ENCODE measurements around the gene RFC3.
A peak's percentile ranks its signal among the peaks of the same experiment; 100 is the strongest.

Gene RFC3

GRCh38 chr13:33879118-33879517, 61.2 kb downstream of the RFC3 start:
- no peak for TF ChIP-seq CTCF (conservative IDR thresholded peaks at IDR 0.05; ENCODE audit: low read depth, low read length)
- DNase-seq (ENCODE audit: low read depth) = no peak

DNA sequence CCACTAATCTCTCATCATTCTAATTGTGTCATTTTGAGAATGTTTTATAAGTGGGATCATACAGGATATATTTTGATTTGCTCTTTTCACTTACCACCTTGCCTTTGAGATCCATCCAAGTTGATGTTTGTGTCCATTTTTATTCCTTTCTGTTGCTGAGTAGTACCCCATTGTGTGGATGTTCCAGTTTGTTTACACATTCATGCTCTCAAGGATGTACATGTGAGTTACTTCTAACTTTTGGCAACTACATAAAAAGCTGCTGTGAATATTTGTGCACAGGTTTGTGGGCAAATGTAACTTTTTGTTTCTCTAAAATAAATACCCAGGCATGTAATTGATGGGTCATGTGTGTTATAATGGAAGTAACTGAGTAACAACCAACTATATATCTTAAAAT, 64.9 kb downstream of the RFC3 start:
- DNase-seq (ENCODE audit: low read depth) = no peak
- H3K4me3 ChIP-seq (ENCODE audit: low read depth, low read length) = no peak overlapping the region
- TF ChIP-seq CTCF (conservative IDR thresholded peaks at IDR 0.05; ENCODE audit: low read depth, low read length) = no peak

More at GRCh38 chr13:33879118-33879517, 61.2 kb downstream of the RFC3 start:
- no peak overlapping the region for H3K4me3 ChIP-seq (ENCODE audit: low read depth, low read length)

DNA sequence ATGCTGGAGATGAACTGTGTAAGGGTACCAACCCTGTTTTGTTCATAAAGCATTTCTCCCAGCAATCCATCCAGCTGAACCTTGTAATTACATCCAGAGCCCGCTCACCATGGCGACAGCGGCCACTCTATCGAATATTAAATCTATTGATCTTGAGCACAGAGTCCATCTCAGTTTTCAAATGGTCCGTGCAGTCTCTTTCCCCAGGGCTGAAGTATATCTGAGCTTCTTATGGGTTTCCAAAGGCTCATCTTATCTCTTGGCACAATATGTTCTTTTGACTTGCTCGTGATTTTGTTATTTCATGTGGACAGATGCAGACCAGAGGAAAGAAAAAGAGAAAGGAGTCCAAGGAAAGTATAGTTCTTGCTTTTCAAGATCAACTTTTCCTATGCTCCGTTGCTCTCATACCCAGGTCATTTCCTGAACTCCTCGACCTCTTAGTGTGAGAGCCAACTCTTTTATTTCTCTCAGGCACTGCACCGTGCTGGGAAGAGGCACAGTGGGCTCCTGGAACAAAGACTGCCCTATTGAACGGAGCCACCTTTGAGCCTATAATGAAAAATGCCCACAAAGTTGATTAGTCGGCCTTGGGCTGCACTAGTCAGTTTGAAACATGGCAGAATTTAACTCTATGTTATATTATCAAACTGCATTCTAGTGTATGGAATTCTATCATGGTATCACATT, 66.7 kb downstream of the RFC3 start:
- peak; percentile 5 for DNase-seq (ENCODE audit: low read depth)
- H3K4me3 ChIP-seq (ENCODE audit: low read depth, low read length) = no peak overlapping the region
- no peak for TF ChIP-seq CTCF (conservative IDR thresholded peaks at IDR 0.05; ENCODE audit: low read depth, low read length)

All from choroid plexus epithelial cell (primary cell).